Glomerular visceral epithelial cell (primary cell): ENCODE data around the gene CENPH.
"Not testable (repeated sequence)": the region's sequence is repeated elsewhere in the genome, so short reads cannot be mapped to it uniquely, and the experiment has no call there.

Source experiments
- DNase-seq: peaks from one replicate; pipeline ENCODE4 v3.0.0-alpha.2; 2016; ENCODE audit errors: extremely low spot score

The CENPH gene

GRCh38 chr5:69250593-69250992 is 61.2 kb downstream of the CENPH start:
- DNase-seq, result no peak

GRCh38 chr5:69252437-69252836 is 63.1 kb downstream of the CENPH start:
- DNase-seq, result no peak

- not testable (repeated sequence) for DNase-seq
These were observed 66.6 kb downstream of the CENPH start for GRCh38 chr5:69255940-69256339.

GRCh38 chr5:69257577-69257976 is 68.2 kb downstream of the CENPH start:
- DNase-seq, result no peak
